ENCODE data around the gene VAPA. TPM values are rescaled to one million over a fixed set of nuclear protein-coding genes. Genes with fewer than 3 reads are reported as not detected.
"Not testable (repeated sequence)": the region's sequence is repeated elsewhere in the genome, so short reads cannot be mapped to it uniquely, and the experiment has no call there.

Gene VAPA
- total RNA-seq, 6 experiments from 2014 or later: 184 to 237 (median 206) TPM

DNA sequence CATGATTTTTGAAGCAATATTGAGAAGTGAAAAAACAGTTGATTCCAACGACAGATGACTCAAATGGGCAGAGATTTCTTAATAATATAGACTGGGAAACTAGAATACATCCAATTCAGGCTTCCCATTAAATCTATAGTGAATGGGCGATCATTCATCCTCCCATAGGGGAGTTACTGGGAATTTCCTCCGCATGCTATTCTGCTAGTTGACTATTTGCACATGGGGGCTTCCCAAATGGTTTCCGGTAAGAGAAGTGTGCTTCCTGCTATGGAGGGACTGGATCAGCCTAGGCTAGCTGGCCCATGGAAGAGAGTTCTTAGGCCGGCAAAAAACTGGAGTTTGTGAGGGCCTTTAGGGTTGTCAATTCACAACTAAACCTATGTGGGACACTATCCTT lies 2.6 kb upstream of the VAPA start:
- TF ChIP-seq, protein P1, sequence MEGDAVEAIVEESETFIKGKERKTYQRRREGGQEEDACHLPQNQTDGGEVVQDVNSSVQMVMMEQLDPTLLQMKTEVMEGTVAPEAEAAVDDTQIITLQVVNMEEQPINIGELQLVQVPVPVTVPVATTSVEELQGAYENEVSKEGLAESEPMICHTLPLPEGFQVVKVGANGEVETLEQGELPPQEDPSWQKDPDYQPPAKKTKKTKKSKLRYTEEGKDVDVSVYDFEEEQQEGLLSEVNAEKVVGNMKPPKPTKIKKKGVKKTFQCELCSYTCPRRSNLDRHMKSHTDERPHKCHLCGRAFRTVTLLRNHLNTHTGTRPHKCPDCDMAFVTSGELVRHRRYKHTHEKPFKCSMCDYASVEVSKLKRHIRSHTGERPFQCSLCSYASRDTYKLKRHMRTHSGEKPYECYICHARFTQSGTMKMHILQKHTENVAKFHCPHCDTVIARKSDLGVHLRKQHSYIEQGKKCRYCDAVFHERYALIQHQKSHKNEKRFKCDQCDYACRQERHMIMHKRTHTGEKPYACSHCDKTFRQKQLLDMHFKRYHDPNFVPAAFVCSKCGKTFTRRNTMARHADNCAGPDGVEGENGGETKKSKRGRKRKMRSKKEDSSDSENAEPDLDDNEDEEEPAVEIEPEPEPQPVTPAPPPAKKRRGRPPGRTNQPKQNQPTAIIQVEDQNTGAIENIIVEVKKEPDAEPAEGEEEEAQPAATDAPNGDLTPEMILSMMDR (IDR thresholded peaks at IDR 0.05): no peak
- DNase-seq: no peak
- peaks cover 6% of the 10 kb centered on the region for H3K27me3 Mint-ChIP-seq (ENCODE audit: insufficient read depth)
- peaks cover 15% of the 10 kb centered on the region for H3K36me3 Mint-ChIP-seq (ENCODE audit: low read depth)
- no peak overlapping the region for H3K27ac Mint-ChIP-seq
- H3K4me1 Mint-ChIP-seq (ENCODE audit: low read depth): peaks cover 24% of the 10 kb centered on the region
- H3K9me3 Mint-ChIP-seq: peaks cover 8% of the 10 kb centered on the region; the same call in 1 of the 2 replicates
- H3K4me3 Mint-ChIP-seq: no peak overlapping the region

DNA sequence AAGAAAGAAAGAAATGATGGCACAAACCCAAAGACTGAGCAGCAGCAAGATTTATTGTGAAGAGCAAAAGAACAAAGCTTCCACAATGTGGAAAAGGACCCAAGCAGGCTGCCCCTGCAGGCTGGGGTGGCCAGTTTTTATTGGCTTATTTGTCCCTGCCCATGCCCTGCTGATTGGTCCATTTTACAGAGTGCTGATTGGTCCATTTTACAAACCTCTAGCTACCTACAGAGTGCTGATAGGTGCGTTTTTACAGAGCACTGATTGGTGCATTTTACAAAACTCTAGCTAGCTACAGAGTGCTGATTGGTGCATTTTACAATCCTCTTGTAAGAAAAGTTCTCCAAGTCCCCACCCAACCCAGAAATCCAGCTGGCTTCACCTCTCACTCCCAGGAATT lies 1.5 kb upstream of the VAPA start:
- not testable (repeated sequence) for H3K27ac Mint-ChIP-seq; H3K4me3 Mint-ChIP-seq; H3K27me3 Mint-ChIP-seq (ENCODE audit: insufficient read depth); H3K9me3 Mint-ChIP-seq; DNase-seq
- H3K4me1 Mint-ChIP-seq (ENCODE audit: low read depth): peaks cover 28% of the 10 kb centered on the region
- peaks cover 15% of the 10 kb centered on the region for H3K36me3 Mint-ChIP-seq (ENCODE audit: low read depth)

DNA sequence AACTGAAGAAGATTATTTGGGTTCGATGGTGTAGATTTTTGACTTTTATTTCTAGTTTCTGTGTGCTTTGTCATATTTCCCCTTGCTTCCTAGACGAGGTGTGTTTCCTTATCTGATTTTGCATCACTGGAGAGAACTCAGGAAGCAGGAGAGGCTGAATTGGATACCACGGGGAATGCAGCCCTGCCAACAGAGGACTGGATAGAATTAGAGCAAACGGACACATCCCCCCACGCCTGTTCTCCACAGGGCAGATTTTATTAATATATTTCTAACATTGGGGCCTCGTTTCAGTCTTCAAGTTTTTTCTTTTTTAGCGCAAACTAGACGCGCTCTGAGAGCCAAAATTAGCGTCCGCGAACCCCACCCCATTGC lies 678 bp upstream of the VAPA start:
- TF ChIP-seq, protein P1 (IDR thresholded peaks at IDR 0.05): no peak
- peaks cover 28% of the 10 kb centered on the region for H3K4me1 Mint-ChIP-seq (ENCODE audit: low read depth)
- peaks cover 4% of the 10 kb centered on the region for H3K27me3 Mint-ChIP-seq (ENCODE audit: insufficient read depth)
- H3K27ac Mint-ChIP-seq: peak overlapping the region; percentile 91
- H3K9me3 Mint-ChIP-seq: peaks cover 8% of the 10 kb centered on the region; the same call in 1 of the 2 replicates
- no peak for DNase-seq
- H3K4me3 Mint-ChIP-seq: peak overlapping the region; percentile 92
- H3K36me3 Mint-ChIP-seq (ENCODE audit: low read depth): peaks cover 15% of the 10 kb centered on the region

DNA sequence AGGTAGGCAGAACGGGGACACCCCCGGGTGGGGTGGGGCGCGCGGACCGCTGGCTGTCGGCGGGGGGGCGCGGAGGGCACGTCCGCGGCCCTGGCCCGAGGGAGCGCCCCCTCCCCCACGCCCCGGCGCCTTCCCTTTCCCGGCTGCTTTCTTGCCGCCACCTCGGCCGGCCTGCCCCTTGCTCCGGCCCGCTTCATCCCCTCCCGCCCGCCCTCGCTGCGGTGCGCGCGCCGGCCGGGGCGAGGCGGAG lies 443 bp downstream of the VAPA start:
- Mint-ChIP-seq H3K9me3 (peaks cover 8% of the 10 kb centered on the region; the same call in 1 of the 2 replicates), H3K36me3 (ENCODE audit: low read depth) (peaks cover 15% of the 10 kb centered on the region), H3K4me3 (peak overlapping the region; percentile 92), H3K27me3 (ENCODE audit: insufficient read depth) (peaks cover 4% of the 10 kb centered on the region), H3K4me1 (ENCODE audit: low read depth) (peaks cover 28% of the 10 kb centered on the region), H3K27ac (peak overlapping the region; percentile 91)
- DNase-seq: no peak
- TF ChIP-seq, protein P1 (IDR thresholded peaks at IDR 0.05): no peak

DNA sequence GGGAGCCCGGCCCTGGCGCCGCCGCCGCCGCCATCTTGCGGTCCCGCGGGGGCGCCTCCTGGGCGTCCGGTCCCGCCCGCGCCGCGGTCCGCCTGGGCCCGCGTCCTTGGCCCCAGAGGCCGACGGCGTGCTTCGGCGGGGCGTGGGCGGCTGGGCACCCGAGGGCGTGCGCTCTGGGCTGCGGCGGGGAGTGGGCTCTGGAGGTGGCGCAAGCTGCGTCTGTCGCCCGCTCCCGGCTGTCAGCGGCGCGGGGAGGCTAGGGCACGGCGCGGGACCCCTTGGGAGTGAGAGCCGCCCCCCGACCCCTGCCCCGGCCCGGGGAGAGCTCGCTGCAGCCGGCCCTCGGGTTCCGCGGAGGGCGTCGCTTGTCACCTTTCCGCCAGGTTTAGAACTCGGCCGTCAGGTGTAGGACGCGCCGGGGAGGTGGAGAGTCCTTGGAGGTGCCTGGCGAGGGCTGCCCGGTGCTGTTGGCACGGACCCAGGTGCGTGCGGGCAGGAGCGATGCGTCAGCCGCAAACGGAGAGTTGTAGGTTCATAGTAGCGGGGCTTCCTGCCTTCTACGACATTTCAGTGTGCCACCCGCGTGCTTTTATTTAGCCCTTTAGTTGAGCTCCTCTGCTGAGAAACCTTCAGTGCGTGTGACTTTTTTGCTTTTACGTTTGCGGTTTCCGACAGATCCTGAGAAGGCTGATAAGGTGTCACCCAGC lies 921 bp downstream of the VAPA start:
- H3K36me3 Mint-ChIP-seq (ENCODE audit: low read depth): peaks cover 15% of the 10 kb centered on the region
- DNase-seq: peak; percentile 80
- H3K27me3 Mint-ChIP-seq (ENCODE audit: insufficient read depth): peaks cover 4% of the 10 kb centered on the region
- TF ChIP-seq, protein P1 (IDR thresholded peaks at IDR 0.05): no peak
- peaks cover 8% of the 10 kb centered on the region; the same call in 1 of the 2 replicates for H3K9me3 Mint-ChIP-seq
- peaks cover 28% of the 10 kb centered on the region for H3K4me1 Mint-ChIP-seq (ENCODE audit: low read depth)
- peak overlapping the region; percentile 97 for H3K4me3 Mint-ChIP-seq
- H3K27ac Mint-ChIP-seq: peak overlapping the region; percentile 87

DNA sequence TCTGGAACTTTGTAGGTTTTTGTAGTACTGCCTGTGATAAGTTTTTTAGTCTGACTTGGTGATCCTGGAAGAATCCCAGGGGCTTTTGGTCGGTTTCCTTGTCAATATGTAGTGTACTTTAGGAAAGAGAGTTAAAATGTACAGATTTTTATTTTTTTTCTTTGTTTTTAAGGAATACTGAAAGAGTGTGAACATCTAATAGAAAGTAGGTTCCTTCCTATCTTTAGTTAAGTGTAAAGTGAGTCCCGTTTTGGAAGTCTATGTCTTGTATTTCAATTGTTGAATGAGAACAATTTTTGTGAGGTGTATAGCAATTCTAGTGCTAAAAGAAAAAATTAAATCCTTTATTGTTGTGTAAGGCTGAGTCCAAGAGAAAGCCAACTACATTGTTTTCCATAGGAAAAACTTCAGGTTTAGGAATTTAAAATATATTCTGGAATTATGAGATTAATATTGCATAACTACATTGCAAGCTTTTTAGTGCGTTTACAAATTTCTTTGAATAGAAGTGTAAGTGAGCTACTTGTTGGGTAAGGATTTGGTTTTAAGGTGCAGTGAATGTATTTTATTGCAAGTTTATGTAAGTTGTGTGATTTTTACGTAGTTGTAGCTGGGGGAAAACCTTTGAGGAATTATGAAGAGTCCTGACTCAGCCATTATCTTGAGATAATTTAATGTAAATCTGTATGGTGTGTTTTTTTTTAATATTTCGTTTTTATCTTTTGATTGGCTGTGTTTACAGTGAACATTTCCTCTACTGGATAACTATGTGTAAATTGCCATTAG lies 1.7 kb downstream of the VAPA start:
- H3K4me3 Mint-ChIP-seq: peak overlapping the region; percentile 97
- peaks cover 28% of the 10 kb centered on the region for H3K4me1 Mint-ChIP-seq (ENCODE audit: low read depth)
- no peak for DNase-seq
- peak overlapping the region; percentile 87 for H3K27ac Mint-ChIP-seq
- H3K36me3 Mint-ChIP-seq (ENCODE audit: low read depth): peaks cover 15% of the 10 kb centered on the region
- TF ChIP-seq, protein P1 (IDR thresholded peaks at IDR 0.05): no peak
- peaks cover 8% of the 10 kb centered on the region; the same call in 1 of the 2 replicates for H3K9me3 Mint-ChIP-seq
- peaks cover 4% of the 10 kb centered on the region for H3K27me3 Mint-ChIP-seq (ENCODE audit: insufficient read depth)

Data from HFFc6 (cell line).